DLD1 (cell line): ENCODE data around the gene NFATC4.

Experiments used
- in situ Hi-C: cut with HindIII; loops from 2 replicates; pipeline ENCODE4 v1.10.0; 2017; ENCODE audit warnings: low sequenced_read_pairs

NFATC4 gene

DNA sequence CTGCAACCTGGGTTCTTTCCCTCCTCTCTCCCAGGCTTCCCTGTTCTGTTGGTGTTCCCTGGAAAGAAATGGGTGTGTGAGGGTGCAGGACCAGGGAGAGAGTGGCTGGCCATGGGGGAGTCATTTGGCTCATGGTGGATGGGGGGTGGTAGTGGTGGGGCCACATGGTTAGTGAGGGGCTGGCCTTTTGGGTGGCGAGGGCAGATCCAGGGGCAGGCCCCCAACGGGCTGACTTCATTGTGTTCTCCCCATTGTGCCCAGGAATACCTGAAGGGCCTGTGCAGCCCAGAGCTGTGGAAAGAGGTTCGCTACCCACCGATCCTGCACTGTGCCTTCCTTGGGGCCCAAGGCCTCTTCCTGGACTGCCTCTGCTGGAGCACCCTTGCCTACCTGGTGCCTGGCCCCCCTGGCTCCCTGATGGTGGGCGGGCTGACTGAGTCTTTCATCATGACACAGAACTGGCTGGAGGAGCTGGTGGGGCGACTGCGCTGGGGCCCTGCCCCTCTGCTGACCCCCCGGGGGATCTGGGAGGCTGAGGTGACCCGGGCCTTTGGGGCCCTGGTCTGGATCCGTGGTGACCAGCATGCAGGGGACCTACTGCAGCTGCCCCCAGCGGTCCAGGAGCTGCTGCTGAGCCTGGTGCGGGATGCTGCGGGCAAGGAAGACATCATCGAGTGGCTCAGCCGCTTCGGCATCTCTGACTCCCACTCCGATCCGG lies 39.8 kb downstream of the NFATC4 start:
- in situ Hi-C loops = no loop called here

DNA sequence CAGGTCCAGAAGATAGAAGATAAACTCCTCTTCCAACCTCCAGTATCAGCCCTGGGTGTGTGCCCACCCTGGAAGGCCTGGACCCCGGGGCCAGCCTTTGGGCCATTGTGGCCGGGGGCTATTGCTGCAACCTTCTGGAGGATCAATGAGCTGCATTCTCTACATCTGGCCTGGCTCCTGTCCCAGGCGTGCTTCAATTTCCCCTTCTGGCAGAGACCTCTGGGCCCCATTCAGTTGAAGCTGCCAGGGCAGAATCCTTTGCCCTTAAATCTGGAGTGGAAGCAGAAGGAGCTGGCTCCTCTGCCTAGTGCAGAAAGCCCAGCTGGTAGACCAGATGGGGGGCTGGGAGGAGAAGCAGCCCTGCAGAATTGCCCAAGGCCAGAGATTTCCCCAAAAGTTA lies 40.8 kb downstream of the NFATC4 start:
- in situ Hi-C loops = no loop called here

DNA sequence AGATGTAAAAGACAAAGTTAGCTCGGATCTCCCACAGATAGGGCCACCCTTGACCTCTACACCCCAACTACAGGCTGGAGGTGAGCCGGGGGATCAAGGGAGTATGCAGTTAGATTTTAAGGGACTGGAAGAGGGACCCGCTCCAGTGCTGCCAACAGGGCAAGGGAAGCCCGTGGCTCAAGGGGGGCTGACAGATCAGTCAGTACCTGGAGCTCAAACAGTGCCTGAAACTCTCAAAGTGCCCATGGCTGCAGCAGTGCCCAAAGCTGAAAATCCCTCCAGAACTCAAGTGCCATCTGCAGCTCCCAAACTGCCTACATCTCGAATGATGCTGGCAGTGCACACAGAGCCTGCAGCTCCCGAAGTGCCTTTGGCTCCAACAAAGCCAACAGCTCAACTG lies 41.2 kb downstream of the NFATC4 start:
- in situ Hi-C loops = no loop called here

- in situ Hi-C loops = no loop called here
These were observed 42.0 kb downstream of the NFATC4 start for GRCh38 chr14:24409956-24410355.

DNA sequence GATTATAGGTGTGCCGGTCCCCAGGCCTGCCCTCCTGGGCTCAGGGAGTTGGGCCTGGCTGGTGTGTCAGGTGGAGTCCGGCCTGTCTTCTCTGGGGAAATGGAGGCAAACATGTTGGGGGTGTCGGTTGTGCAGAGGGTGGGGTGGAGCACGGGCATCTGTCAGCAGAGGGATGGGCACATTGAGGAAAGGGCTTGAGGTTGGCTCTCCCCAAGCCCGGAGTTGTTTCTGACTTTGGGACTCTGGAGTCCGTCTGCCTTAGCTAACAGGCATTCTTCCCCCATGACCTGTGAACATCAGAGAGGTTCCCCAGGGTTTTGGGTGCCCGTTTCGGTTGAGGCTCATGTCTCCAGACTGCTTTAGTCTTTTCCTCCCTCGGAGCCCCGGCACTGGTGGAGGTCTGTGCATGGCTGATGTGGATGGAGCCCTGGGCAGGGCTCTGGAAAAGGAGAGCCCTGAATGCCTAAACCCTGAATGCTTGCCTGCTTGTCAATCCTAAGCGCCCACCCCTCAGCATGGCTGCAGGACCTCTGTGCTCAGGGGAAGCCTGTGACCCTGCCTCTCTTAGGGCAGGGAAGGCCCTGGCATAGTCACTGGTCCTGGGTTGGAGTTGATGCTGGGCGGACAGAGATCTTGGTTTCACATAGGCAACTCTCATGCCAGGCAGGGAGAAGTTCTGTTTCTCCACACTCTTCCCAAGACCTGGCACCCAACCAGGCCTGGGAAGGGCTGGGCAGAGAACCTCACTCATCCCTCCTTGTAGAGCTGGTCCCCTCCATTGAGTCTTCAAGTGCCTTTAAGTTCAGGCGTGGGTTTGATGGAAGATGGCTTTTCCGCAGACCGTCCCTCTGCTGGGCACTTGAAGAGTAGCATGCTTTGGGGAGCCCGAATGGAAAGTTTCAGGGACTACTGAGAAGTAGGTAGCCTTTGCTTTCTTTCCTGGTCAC lies 43.7 kb downstream of the NFATC4 start:
- in situ Hi-C loops = no loop called here

GRCh38 chr14:24414077-24414476 lies 46.1 kb downstream of the NFATC4 start:
- in situ Hi-C loops = no loop called here

GRCh38 chr14:24414732-24415420 lies 46.9 kb downstream of the NFATC4 start:
- in situ Hi-C loops = no loop called here

DNA sequence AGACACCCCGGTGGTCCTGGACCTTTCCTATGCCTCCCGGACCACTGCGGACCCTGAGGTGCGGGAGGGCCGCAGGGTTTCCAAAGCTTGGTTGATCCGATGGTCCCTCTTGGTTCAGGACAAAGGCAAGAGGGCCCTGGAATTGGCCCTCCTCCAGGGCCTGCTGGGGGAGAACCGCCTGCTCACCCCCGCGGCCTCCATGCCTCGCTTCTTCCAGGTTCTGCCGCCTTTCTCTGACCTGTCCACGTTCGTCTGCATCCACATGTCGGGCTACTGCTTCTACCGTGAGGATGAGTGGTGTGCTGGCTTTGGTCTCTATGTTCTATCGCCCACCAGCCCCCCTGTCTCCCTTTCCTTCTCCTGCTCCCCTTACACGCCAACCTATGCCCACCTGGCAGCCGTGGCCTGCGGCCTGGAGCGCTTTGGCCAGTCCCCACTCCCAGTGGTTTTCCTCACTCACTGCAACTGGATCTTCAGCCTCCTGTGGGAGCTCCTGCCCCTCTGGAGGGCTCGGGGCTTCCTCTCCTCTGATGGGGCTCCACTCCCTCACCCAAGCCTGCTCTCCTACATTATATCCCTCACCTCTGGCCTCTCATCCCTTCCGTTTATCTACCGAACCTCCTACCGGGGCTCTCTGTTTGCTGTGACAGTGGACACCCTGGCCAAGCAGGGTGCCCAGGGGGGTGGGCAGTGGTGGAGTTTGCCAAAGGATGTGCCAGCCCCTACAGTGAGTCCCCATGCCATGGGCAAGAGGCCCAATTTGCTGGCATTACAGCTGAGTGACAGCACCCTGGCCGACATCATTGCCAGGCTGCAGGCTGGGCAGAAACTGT lies 47.7 kb downstream of the NFATC4 start:
- in situ Hi-C loops = no loop called here

GRCh38 chr14:24416254-24416931 lies 48.4 kb downstream of the NFATC4 start:
- in situ Hi-C loops = no loop called here

DNA sequence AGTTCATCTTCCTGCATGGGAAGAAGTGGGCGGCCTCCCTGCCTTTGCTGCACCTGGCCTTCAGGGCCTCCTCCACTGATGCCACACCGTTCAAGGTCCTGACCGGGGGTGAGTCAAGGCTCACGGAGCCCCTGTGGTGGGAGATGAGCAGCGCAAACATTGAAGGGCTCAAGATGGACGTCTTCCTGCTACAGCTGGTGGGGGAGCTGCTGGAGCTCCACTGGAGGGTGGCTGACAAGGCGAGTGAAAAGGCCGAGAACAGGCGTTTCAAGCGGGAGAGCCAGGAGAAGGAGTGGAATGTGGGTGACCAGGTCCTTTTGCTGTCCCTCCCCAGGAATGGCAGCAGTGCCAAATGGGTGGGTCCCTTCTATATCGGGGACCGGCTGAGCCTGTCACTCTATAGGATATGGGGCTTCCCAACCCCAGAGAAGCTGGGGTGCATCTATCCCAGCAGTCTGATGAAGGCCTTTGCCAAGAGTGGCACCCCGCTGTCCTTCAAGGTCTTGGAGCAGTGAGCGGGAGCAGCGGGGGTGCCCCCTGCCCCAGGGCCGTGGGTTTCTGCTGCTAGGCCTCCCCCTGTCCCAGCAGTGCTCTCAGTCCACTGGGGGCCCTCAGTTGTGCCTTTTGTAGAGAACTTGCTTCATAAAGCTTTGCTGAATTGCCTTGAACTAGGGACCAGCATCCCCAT lies 49.1 kb downstream of the NFATC4 start:
- in situ Hi-C loops = no loop called here

DNA sequence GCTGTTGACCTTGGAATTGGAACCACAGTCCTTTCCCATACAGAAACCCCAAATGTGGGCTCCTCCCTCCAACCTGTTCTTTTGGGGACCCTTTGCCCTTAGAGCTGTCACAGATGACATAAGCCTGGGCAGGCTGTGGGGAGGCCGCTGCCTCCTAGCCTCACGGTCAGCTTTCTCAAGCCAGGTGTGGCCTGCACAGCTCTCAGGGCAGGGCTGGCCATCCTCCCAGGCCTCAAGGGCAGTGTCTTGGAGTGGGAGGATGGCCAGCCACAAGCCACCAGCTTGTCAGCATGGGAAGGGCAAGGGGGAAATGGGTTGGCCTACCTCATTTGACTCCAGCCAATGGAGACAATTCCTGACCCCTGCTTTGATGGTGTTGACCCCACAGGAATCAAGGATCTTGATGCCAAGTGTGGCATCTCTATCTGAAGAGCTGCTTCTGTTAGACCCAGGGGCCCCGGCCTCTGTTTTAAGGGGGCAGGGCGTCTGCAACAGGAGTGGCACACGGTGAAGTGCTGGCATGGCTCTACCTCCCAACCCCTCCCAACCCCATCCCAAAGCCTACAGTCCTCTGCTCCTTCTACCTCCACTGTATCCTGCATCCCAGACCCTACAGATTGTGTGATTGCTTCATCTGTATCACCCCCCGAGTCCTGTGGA lies 50.0 kb downstream of the NFATC4 start:
- in situ Hi-C loops = no loop called here

- in situ Hi-C loops = no loop called here
These were observed 50.5 kb downstream of the NFATC4 start for GRCh38 chr14:24418492-24418873.

DNA sequence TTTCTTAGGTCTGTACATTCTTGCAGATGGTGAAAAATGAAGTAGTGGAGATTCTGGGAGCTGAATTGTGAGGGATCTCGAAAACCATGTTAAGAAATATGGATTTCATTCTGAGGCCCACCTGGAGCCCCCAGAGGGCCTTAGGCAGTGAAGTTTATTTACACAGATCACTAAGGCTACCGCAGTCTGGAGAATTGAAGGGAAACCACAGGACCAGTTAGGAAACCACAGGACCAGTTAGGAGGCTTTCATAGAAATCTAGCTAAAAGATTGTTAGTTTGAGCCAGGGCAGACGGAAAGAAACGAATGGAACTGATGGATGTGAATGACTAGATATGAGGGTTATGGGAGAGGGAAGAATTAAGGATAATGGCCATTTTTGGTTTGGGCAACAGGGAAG lies 54.3 kb downstream of the NFATC4 start:
- in situ Hi-C loops = no loop called here

GRCh38 chr14:24422694-24423601 lies 55.0 kb downstream of the NFATC4 start:
- in situ Hi-C loops = no loop called here

GRCh38 chr14:24425704-24426103 lies 57.7 kb downstream of the NFATC4 start:
- in situ Hi-C loops = no loop called here

DNA sequence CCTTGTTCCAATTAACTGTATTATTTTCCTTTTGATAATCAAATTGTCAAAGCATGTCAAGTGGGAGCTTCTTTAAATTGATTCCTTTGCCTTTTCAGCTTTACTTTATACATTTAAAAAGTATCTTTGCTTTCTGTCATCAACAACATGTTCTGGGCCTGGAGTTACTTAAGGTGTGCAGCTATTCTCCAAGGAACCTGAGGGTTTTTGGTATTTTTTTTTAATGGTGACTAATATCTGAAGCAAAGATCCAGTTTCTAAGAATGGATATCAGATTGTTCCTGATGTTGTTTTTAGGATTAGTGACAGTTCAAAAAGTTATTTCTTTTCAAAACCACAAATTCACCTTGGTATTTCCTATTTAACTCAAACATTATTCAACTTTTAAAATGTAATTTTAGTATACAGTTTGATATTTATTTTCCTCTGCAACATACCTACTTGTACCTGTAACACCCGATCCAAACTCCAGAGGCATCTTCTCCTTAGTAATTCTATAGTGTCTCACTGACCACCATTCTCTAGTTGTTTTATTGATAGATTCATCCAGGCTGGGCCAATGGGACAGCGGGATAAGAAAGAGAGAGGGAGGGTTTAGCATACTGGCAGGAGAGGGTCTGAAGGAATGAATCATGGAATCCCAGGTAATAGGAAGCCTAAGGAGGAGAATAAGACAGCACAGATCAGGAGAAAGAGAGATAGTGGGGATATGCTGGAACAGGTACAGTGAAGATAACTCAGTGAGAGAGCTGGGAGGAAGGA lies 58.3 kb downstream of the NFATC4 start:
- in situ Hi-C loops = no loop called here

DNA sequence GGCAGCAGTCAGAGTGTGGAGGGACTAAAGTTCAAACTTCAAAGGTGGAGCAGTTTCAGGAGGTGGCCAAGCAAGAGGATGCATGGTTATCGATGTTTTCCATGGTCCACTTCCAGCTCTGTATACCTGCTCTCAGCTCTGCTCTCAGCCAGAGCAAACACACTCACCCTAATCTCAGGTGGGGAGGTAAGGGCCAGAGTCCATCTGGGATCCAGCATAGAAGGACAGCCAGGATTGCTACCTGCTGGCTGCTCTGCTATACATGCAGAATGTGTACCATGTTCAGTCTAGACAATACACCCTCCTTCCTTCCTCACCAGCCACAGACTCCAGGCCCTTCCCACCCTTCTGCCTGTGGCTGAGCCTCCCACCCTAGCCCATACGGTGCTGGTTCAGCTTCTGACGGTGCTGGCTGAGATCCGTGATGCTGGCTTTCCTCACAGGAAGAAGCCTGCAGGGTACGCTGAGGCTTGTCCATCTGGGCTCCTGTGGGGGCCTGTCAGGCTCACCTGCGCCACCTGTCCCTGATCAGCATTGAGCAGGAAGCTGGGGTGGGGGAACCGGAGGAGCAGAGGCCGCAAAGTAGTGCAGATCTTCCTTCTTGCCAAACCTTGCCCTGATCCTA lies 59.0 kb downstream of the NFATC4 start:
- in situ Hi-C loops = no loop called here
